Fibroblast of lung (primary cell): ENCODE data around the gene GLB1L. TPM values are rescaled to one million over a fixed set of nuclear protein-coding genes. Genes with fewer than 3 reads are reported as not detected.
A peak's percentile ranks its signal among the peaks of the same experiment; 100 is the strongest.

ENCODE experiments used
- DNase-seq, 2 donors: peaks; one replicate each; pipeline versions ENCODE4 v3.0.0 to v3.0.0-alpha.2; 2010; ENCODE audit warnings: low read depth in 2 of 2
- H2AFZ ChIP-seq: 2 replicates; pipeline ENCODE4 v1.5.1; 2012; ENCODE audit warnings: low read length, control low read depth, inconsistent platforms
- H3K27ac ChIP-seq: 2 replicates; pipeline ENCODE4 v1.5.1; 2011; ENCODE audit warnings: low read length, control low read depth; ENCODE audit not compliant: insufficient read depth
- H3K27me3 ChIP-seq: 2 replicates; pipeline ENCODE4 v1.5.1; 2011; ENCODE audit warnings: mild to moderate bottlenecking, low read length; ENCODE audit not compliant: control insufficient read depth, insufficient read depth
- H3K36me3 ChIP-seq: 2 replicates; pipeline ENCODE4 v1.5.1; 2011; ENCODE audit warnings: low read length; ENCODE audit not compliant: control insufficient read depth, insufficient read depth
- H3K4me1 ChIP-seq: 2 replicates; pipeline ENCODE4 v1.5.1; 2011; ENCODE audit warnings: low read length; ENCODE audit not compliant: control insufficient read depth, insufficient read depth; ENCODE audit errors: extremely low read depth
- H3K4me2 ChIP-seq: 2 replicates; pipeline ENCODE4 v1.5.1; 2011; ENCODE audit warnings: low read length, control low read depth; ENCODE audit not compliant: insufficient read depth; ENCODE audit errors: extremely low read depth
- H3K4me3 ChIP-seq, 4 experiments: fragments of 200-600 bp in 1 of 4; sonication (generic) in 1 of 4; replicated peaks in 1 of 4; 2 replicates each; pipeline ENCODE4 v1.5.1; 2011 to 2016; ENCODE audit warnings: low read length in 4 of 4, low read depth in 3 of 4, mild to moderate bottlenecking in 3 of 4, control low read depth in 2 of 4, inconsistent platforms in 1 of 4, mixed read lengths in 1 of 4; ENCODE audit not compliant: insufficient read depth in 1 of 4; ENCODE audit errors: control extremely low read depth in 1 of 4
- H3K79me2 ChIP-seq: 2 replicates; pipeline ENCODE4 v1.5.1; 2012; ENCODE audit warnings: mild to moderate bottlenecking, low read length, inconsistent platforms; ENCODE audit not compliant: control insufficient read depth, insufficient read depth
- H3K9ac ChIP-seq: 2 replicates; pipeline ENCODE4 v1.5.1; 2011; ENCODE audit warnings: mild to moderate bottlenecking, low read length, control low read depth; ENCODE audit not compliant: insufficient read depth
- H3K9me3 ChIP-seq: 2 replicates; pipeline ENCODE4 v1.5.1; 2012; ENCODE audit warnings: low read depth, low read length; ENCODE audit not compliant: control insufficient read depth, insufficient read depth
- H4K20me1 ChIP-seq: 2 replicates; pipeline ENCODE4 v1.5.1; 2011; ENCODE audit warnings: low read length; ENCODE audit not compliant: control insufficient read depth, insufficient read depth; ENCODE audit errors: extremely low read depth
- EZH2 ChIP-seq: IDR thresholded peaks from 2 replicates; pipeline ENCODE4 v1.5.1; 2012; ENCODE audit warnings: low read length, control low read depth, mild to moderate bottlenecking; ENCODE audit errors: missing control alignments
- polyA plus RNA-seq, 2 donors: library from polyadenylated mRNA; depleted of rRNA in 1 of 2; stranded (reverse) in 1 of 2; unstranded in 1 of 2; fragments of >200 nt; gene quantifications; 2 replicates each; pipeline ENCODE4 v1.2.1, GENCODE V29; 2011 to 2012; ENCODE audit warnings: missing spikeins in 1 of 2
- total RNA-seq: library from RNA; depleted of rRNA; stranded (reverse); fragments of >200 nt; gene quantifications from 2 replicates; pipeline ENCODE4 v1.2.1, GENCODE V29; 2014
- TF ChIP-seq, protein P1 (sequence below), 2 donors: IDR thresholded peaks in 1 of 2; conservative IDR thresholded peaks in 1 of 2; 1 replicate in 1 of 2; 2 replicates in 1 of 2; pipeline ENCODE4 v1.5.1; 2011 to 2012; ENCODE audit warnings: low read length in 2 of 2, control low read depth in 1 of 2, inconsistent platforms in 1 of 2, low read depth in 1 of 2, mild to moderate bottlenecking in 1 of 2

Gene GLB1L
- total and polyA plus RNA-seq, 2 donors (not counting 1 experiment from before 2014, with no cell fraction given): 12.8 to 28.2 TPM

DNA sequence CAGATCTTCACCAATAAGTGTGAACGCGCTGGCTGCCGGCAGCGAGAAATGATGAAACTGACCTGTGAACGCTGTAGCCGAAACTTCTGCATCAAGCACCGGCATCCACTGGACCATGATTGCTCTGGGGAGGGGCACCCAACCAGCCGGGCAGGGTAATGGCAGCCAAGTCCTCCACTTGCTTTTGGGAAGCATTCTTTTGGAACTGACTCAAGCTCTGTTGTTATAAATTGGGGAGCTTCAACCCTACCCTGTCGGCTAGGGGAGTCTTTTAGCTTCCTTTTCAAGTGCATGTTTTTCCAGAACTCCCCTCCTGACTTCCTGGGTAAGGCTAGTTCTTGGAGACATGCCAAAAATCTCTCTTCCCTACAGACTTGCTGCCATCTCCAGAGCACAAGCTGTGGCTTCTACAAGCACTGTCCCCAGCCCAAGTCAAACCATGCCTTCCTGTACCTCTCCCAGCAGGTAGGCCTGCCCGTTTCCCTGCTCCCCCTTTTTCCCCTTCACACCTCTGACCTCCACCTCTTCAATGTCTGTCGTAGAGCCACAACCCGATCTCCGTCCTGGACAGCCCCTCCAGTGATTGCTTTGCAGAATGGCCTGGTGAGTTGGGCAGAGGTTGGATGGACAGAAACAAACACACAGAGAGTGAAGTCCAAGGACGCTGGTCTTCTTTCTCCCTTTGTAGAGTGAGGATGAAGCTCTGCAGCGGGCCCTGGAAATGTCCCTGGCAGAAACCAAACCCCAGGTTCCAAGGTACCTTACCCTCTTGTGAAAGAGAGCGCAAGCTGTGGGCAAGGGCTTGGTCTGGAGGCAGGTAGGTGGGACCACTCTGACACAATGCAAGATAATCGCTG is 37.1 kb downstream of the GLB1L start:
- Histone ChIP-seq H3K27me3 (peaks cover 2% of the 10 kb centered on the region), H3K4me3 (peak overlapping the region; percentile 58 to 79 (median 72)), H3K4me2 (peak overlapping the region; percentile 94), H4K20me1 (no peaks in the 10 kb centered on the region), H3K4me1 (peaks cover 16% of the 10 kb centered on the region), H2AFZ (no peak overlapping the region), H3K9ac (no peak overlapping the region), H3K27ac (peak overlapping the region; percentile 56), H3K9me3 (no peaks in the 10 kb centered on the region), H3K79me2 (peaks cover 2% of the 10 kb centered on the region), H3K36me3 (peaks cover 19% of the 10 kb centered on the region)
- peak; percentile 35 to 73 for DNase-seq
- no peak for TF ChIP-seq EZH2
- TF ChIP-seq, protein P1, sequence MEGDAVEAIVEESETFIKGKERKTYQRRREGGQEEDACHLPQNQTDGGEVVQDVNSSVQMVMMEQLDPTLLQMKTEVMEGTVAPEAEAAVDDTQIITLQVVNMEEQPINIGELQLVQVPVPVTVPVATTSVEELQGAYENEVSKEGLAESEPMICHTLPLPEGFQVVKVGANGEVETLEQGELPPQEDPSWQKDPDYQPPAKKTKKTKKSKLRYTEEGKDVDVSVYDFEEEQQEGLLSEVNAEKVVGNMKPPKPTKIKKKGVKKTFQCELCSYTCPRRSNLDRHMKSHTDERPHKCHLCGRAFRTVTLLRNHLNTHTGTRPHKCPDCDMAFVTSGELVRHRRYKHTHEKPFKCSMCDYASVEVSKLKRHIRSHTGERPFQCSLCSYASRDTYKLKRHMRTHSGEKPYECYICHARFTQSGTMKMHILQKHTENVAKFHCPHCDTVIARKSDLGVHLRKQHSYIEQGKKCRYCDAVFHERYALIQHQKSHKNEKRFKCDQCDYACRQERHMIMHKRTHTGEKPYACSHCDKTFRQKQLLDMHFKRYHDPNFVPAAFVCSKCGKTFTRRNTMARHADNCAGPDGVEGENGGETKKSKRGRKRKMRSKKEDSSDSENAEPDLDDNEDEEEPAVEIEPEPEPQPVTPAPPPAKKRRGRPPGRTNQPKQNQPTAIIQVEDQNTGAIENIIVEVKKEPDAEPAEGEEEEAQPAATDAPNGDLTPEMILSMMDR (conservative IDR thresholded peaks at IDR 0.05 in 1 of 2, IDR thresholded peaks at IDR 0.05 in 1 of 2; ENCODE audit: low read depth in 1 of 2, low read length in 2 of 2): no peak

DNA sequence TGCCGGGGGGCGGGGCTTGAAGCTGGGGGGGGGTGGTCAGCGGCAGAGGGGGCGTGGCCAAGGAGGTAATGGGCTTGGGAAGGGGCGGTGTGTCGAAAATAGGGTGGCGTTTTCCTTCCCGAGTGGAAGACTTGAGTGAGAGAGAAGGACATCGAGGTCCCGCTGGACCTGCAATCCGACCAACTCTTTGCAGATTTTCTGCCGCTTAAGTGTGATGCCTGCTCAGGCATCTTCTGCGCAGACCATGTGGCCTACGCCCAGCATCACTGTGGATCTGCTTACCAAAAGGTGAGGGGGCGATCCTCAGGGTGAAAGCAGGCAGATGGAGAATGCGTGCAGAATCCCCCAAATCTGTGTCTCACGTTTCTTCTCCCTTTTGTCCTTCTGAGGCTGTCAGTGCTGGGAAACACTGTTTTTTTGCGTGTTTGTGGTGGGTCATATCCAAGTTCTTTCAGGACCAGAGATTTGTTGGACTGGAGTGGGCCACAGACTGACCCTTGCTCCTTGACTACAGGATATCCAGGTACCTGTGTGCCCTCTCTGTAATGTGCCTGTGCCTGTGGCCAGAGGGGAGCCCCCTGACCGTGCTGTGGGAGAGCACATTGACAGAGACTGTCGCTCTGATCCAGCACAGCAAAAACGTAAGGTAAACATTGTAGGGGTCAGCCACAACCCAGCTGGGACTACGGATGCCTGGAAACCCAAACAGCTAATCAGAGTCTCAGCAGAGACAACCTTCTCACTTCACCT is 37.9 kb downstream of the GLB1L start:
- H3K4me3 ChIP-seq: peak overlapping the region; percentile 58 to 79 (median 72)
- no peak for DNase-seq
- H3K79me2 ChIP-seq: peaks cover 2% of the 10 kb centered on the region
- peak overlapping the region; percentile 80 for H3K27ac ChIP-seq
- H3K27me3 ChIP-seq: peaks cover 2% of the 10 kb centered on the region
- TF ChIP-seq, protein P1 (conservative IDR thresholded peaks at IDR 0.05 in 1 of 2, IDR thresholded peaks at IDR 0.05 in 1 of 2; ENCODE audit: low read depth in 1 of 2, low read length in 2 of 2): no peak
- TF ChIP-seq EZH2: no peak
- H3K4me2 ChIP-seq: peak overlapping the region; percentile 94
- H3K36me3 ChIP-seq: peaks cover 15% of the 10 kb centered on the region
- H3K4me1 ChIP-seq: peaks cover 16% of the 10 kb centered on the region
- peak overlapping the region; percentile 32 for H3K9ac ChIP-seq
- H4K20me1 ChIP-seq: no peaks in the 10 kb centered on the region
- peak overlapping the region; percentile 3 for H2AFZ ChIP-seq
- no peaks in the 10 kb centered on the region for H3K9me3 ChIP-seq
